ENCODE measurements around the gene RXRB. TPM values are rescaled to one million over a fixed set of nuclear protein-coding genes. Genes with fewer than 3 reads are reported as not detected.

RXRB gene
- total and polyA plus RNA-seq, 2 of the 13 experiments (the other 11 are each of a cell fraction or from before 2014, with no cell fraction given), result 26.7 to 55.7 TPM

DNA sequence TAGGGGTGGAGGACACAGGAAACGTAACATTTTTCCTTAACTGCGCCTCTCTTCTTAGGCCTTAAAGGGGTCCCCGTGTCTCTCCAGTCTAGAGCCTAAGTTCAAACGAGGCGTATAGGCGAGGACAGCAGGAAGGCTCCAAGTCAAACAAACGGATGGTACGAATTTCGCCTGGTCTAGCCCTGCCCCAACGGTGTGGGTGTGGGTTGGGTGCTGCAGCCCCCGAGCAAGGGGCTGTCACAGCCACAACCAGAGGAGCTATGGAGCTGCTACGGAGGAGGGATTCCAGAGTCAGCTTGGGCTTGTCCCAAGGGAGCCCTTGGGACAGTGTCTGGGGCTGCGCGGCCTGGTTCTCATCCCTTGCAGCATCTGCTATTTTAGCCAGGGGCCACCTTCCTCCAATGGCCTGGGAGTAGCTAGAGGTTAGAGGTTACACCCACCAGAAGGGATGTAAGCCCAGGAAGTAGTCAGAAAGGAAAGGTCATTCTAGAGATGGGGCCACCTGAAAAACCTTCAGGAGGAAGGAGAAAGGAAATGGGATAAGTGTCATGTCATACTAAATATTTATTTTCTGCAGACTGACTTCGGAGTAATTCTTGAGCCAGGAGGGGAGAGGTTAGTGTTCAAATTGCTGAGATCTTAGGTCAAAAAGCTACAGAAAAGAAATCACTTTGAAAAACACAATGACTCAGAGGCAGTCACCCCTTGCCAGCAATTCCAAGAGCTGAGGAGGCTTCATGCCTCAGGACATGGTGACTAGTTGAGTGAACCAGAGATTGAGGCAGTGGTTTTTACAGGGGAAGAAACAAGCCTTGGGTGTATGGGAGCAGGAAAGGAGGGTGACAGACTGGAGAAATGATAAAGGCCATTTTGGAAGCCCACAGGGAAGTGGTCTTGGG is 49.5 kb upstream of the RXRB start:
- Histone ChIP-seq H2AFZ (ENCODE audit: low read length) (no peak overlapping the region), H3K4me3 (replicated peaks in 1 of 3; ENCODE audit: insufficient read depth in 1 of 3, low read depth in 2 of 3, low read length in 3 of 3) (peak overlapping the region; percentile 80 to 89 (median 86)), H3K36me3 (replicated peaks in 1 of 2; ENCODE audit: control insufficient read depth in 1 of 2, insufficient read depth in 2 of 2, low read length in 2 of 2) (peaks cover 0 to 2% of the 10 kb centered on the region in 2 experiments; a peak in 4 of 5 replicates), H3K4me1 (ENCODE audit: insufficient read depth, low read length) (peaks cover 30% of the 10 kb centered on the region), H3K9me3 (ENCODE audit: low read length) (no peaks in the 10 kb centered on the region), H3K27me3 (ENCODE audit: control insufficient read depth in 1 of 2, insufficient read depth in 2 of 2, low read length in 2 of 2) (no peaks in the 10 kb centered on the region; a peak in 1 of 5 replicates), H3K79me2 (ENCODE audit: insufficient read depth, low read length) (no peaks in the 10 kb centered on the region), H3K27ac (ENCODE audit: extremely low read length, insufficient read depth, low read length) (peak overlapping the region; percentile 94), H3K9ac (ENCODE audit: insufficient read depth, low read depth, low read length) (peak overlapping the region; percentile 96), H3K4me2 (ENCODE audit: low read depth, low read length) (peak overlapping the region; percentile 100), H4K20me1 (ENCODE audit: insufficient read depth, low read length) (no peaks in the 10 kb centered on the region)
- 16% methylated on average over 15 of the region's 15 CpGs for WGBS (ENCODE audit: low lambda C conversion rate)
- intact Hi-C loops (cut with micrococcal nuclease; ENCODE audit: unreplicated experiment) (loop anchor here (1.0 to 2.0 kb wide), 5 partner anchors 49 to 235 kb away; partner anchors contain the start of genes RXRB and SLC39A7), in situ Hi-C loops (cut with HindIII; ENCODE audit: extremely low pct_ligation_motif_present, low pct_unique_long_range_greater_than_20kb) (loop anchor here (5.0 kb wide), 4 partner anchors 48 to 233 kb away; partner anchors contain the start of genes HSD17B8, RXRB and SLC39A7)
- TSS peak; percentile 80 for BruUV-seq (replicated peaks)
- no peak for FAIRE-seq
- POLR2A ChIA-PET, result interaction anchor here (0.6 to 5.1 kb wide), 30 partner anchors 11 to 278 kb away, joined by 3 to 94 read pairs (median 8); partner anchors contain the start of genes B3GALT4, CUTA, HSD17B8 and PFDN6
- CTCF ChIA-PET (ENCODE audit: low intra/inter-chr PET ratio, low total read pairs), result interaction anchor here (1.5 to 2.3 kb wide), 2 partner anchors 88 to 235 kb away, joined by 9 to 16 read pairs; no protein-coding TSS in a partner anchor
- DNase-seq (ENCODE audit: low spot score), result no peak
- ATAC-seq, result peak; percentile 16
- TF ChIP-seq ZNF468 (CRISPR knock-in tag; IDR thresholded peaks at IDR 0.05), result no peak
- TF ChIP-seq ERF (CRISPR knock-in tag; IDR thresholded peaks at IDR 0.05), result no peak
- no peak for TF ChIP-seq ZNF646 (CRISPR knock-in tag; IDR thresholded peaks at IDR 0.05)
- peak; percentile 62; the same call in 1 of the 2 replicates for TF ChIP-seq ZNF232 (CRISPR knock-in tag; IDR thresholded peaks at IDR 0.05; ENCODE audit: borderline replicate concordance)
- TF ChIP-seq SUZ12 (IDR thresholded peaks at IDR 0.05; ENCODE audit: low read depth, low read length), result no peak
- TF ChIP-seq ZNF460 (CRISPR knock-in tag; IDR thresholded peaks at IDR 0.05; ENCODE audit: borderline replicate concordance), result no peak
- TF ChIP-seq HDAC2 (CRISPR knock-in tag; IDR thresholded peaks at IDR 0.05), result no peak
- TF ChIP-seq, protein P1, sequence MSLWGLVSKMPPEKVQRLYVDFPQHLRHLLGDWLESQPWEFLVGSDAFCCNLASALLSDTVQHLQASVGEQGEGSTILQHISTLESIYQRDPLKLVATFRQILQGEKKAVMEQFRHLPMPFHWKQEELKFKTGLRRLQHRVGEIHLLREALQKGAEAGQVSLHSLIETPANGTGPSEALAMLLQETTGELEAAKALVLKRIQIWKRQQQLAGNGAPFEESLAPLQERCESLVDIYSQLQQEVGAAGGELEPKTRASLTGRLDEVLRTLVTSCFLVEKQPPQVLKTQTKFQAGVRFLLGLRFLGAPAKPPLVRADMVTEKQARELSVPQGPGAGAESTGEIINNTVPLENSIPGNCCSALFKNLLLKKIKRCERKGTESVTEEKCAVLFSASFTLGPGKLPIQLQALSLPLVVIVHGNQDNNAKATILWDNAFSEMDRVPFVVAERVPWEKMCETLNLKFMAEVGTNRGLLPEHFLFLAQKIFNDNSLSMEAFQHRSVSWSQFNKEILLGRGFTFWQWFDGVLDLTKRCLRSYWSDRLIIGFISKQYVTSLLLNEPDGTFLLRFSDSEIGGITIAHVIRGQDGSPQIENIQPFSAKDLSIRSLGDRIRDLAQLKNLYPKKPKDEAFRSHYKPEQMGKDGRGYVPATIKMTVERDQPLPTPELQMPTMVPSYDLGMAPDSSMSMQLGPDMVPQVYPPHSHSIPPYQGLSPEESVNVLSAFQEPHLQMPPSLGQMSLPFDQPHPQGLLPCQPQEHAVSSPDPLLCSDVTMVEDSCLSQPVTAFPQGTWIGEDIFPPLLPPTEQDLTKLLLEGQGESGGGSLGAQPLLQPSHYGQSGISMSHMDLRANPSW (CRISPR knock-in tag; IDR thresholded peaks at IDR 0.05; ENCODE audit: borderline replicate concordance), result no peak
- TF ChIP-seq PHF5A (CRISPR knock-in tag; IDR thresholded peaks at IDR 0.05; ENCODE audit: low read depth, unreplicated experiment), result no peak
- TF ChIP-seq ZNF724P (CRISPR knock-in tag; IDR thresholded peaks at IDR 0.05; ENCODE audit: borderline replicate concordance), result peak; percentile 4; the same call in 1 of the 2 replicates
- no peak for TF ChIP-seq ZNF773 (CRISPR knock-in tag; IDR thresholded peaks at IDR 0.05; ENCODE audit: borderline replicate concordance)
- TF ChIP-seq EZH2 (conservative IDR thresholded peaks at IDR 0.05; ENCODE audit: low read depth, low read length), result no peak
- TF ChIP-seq CREBL2 (CRISPR knock-in tag; IDR thresholded peaks at IDR 0.05; ENCODE audit: borderline replicate concordance), result 0 out of 2 replicates have a peak, but pooled peaks have one; percentile 81
